Activated CD4-positive, alpha-beta T cell treated with anti-CD3 and anti-CD28 coated beads for 1 hour (primary cell): Measurements from ENCODE around the gene GSN.

Experiments used
- DNase-seq: peaks from one replicate; pipeline ENCODE4 v3.0.0-alpha.2; 2020

The GSN gene

DNA sequence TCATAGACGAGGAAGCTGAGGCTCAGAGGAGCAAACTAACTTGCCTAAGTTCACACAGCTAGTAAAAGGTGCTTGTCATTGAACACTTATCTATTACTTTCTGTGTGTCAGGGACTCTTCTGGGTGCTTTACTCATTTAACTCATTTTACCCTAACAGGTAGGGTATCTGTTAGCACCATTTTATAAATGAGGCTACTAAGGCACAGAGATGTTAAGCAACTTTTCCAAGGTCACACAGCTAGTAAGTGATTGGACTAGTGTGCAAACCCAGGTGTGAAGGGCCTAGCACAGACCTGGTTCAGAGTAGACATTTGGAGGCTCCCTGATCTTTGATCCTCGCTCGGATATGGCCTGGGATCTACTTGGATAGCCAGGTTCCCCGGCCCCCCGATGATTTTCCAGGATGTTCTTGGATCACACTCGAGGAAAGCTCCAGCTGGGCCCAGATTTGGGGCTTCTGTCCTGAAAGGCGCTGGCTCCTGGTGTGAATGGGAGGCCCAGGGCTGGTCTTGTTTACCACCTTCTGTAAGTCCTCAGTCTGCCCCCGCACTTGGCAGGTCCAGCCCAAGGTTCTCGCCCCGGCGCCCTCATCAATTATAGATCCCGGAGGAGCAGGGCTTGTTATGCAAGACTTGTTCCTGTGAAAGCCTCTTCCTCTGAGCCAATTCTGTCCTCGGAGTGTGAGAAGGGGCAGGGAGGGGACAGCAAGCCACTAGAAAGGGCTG is 37.5 kb downstream of the GSN start:
- DNase-seq: no peak

GRCh38 chr9:121307976-121308375 is 40.0 kb downstream of the GSN start:
- no peak for DNase-seq

DNA sequence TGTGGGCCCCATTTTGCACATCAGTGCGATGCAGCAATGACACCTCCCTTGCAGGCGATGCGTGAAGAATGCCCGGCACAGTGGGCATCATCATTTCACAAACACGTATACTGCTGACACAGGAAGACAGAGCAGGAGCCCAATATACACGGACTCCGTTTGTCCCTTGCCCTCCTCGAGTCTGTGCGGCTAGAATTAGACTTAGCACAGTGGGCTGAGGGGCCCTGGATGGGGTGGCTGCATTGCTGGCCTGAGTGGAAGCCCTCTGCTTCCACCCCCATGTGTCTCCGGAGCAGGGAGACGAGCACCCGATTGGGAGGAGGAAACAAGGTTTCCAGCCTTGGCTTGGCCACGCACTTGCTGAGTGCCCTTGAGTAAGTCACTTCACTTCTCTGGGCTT is 40.8 kb downstream of the GSN start:
- DNase-seq: no peak

GRCh38 chr9:121309171-121309570 is 41.2 kb downstream of the GSN start:
- no peak for DNase-seq

DNA sequence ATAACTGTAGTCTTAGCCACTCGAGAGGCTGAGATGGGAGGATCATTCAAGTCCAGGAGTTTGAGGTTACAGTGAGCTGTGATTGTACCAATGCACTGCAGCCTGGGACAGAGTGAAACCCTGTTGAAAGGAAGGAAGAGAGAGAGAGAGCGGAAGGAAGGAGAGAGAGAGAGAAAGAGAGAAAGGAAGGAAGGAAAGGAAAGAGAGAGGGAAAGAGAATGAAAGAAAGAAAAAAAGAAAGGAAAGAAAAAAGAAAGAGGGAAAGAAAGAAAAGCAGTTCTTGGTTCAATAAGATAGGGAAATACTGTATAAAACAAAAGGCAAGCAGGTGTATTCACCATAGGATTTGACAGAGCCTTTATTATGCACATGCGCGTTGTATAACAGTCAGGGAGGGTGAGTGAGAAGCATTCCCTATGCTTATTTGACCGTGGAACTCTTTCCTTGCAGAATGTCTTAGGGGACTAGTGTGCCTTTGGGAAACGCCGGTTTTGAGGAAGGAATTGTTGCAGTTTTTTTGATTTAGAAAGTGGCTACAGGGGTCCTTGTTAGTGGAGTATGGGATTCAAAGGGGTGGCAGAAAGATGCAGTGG is 42.0 kb downstream of the GSN start:
- DNase-seq: no peak

GRCh38 chr9:121310571-121310970 is 42.6 kb downstream of the GSN start:
- no peak for DNase-seq

DNA sequence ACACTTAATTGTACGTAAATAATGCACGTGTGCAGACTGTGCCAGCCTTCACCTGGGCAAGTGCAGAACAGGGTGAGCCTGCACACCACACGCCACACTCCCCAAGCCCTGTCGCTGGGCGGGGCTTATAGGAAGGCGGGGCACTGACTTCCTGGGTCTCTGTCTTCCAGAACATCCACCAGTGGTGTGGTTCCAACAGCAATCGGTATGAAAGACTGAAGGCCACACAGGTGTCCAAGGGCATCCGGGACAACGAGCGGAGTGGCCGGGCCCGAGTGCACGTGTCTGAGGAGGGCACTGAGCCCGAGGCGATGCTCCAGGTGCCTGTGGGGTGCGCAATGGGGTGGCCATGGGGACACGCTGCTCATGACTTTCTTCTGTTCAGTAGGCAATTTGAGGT is 44.2 kb downstream of the GSN start:
- no peak for DNase-seq

DNA sequence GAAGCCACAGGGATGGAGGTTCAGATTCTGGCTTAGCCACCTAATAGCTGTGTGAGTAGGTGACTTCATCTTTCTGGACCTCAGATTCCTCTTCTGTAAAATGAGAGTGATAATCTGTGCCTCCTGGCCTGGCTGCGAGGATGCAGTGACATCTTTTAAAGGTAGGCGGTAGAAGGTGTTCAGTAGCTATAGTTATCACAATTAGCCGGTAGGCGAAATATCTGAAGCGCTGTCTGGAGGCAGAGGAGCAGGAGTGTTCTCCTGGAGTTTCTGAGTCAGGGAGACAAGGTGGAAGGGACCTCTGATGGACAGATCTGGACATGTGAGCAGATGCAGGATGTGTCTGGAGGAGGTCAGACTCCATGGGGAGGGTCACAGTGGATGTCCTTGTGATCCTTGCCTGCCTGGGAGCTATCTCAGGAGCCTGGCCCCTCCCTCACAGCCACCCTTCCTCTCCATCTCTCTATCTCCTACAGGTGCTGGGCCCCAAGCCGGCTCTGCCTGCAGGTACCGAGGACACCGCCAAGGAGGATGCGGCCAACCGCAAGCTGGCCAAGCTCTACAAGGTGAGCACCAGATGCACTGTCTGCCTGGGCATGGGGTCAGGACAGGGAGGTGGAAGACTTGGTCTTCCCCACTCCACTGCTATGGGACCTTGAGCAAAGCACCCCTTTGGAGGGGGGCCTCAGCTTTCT is 45.6 kb downstream of the GSN start:
- DNase-seq: no peak

DNA sequence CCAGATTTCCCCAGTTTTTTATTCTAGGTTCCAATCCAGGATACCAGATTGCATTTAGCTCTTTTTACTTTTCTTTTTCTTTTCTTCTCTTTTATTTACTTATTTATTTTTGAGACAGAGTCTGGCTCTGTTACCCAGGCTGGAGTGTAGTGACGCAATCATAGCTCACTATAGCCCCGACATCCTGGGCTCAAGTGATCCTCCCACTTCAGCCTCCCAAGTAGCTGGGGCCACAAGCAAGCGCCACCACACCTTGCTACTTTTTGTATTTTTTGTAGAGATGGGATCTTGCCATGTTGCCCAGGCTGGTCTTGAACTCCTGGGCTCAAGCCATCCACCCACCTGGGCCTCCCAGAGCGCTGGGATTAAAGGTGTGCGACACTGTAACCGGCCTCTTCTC is 48.4 kb downstream of the GSN start:
- no peak for DNase-seq

- DNase-seq: no peak
These were observed 49.0 kb downstream of the GSN start for GRCh38 chr9:121316852-121317373.

DNA sequence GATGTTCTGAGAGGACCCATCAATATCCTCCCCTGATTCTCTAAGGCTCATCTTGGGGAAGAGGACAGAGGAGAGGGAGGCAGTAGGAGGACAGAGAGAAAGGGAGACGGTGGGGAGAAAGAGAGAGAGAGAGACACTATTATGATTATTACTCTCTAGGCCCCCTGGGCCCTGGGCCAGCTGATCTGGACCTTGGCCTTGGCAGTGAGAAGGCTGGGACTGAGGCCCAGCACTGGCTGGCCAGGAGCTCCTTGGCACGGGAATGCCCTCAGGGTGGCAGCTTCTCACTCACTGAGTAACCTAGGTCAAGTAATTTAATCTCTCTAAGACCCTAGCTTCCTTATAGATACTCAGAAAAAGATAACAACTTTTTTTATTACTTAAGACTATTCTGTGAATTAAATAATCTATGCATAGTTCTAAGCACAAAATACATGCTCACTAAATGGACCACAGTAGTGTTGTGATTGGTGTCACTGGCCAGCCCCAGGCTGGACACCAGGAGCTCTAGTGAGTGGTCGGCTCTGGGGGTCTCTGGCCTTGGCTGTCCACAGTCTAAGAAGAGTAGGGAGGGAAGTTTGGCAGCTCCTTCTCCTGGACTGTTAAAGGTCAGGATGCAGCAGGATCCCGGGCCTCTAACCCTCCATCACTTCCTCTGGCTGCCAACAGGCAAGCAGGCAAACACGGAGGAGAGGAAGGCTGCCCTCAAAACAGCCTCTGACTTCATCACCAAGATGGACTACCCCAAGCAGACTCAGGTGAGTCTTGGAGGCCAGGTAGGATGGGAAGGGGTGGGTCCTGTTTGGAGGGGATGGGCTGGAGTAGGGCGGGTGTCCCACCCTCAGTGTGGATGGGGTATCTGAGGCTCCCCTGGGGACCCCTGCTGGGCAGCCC is 50.0 kb downstream of the GSN start:
- DNase-seq: no peak

- DNase-seq: no peak
These were observed 50.8 kb downstream of the GSN start for GRCh38 chr9:121318631-121319382.

- no peak for DNase-seq
These were observed 51.4 kb downstream of the GSN start for GRCh38 chr9:121319383-121319780.

- DNase-seq: no peak
These were observed 53.1 kb downstream of the GSN start for GRCh38 chr9:121321016-121321503.

DNA sequence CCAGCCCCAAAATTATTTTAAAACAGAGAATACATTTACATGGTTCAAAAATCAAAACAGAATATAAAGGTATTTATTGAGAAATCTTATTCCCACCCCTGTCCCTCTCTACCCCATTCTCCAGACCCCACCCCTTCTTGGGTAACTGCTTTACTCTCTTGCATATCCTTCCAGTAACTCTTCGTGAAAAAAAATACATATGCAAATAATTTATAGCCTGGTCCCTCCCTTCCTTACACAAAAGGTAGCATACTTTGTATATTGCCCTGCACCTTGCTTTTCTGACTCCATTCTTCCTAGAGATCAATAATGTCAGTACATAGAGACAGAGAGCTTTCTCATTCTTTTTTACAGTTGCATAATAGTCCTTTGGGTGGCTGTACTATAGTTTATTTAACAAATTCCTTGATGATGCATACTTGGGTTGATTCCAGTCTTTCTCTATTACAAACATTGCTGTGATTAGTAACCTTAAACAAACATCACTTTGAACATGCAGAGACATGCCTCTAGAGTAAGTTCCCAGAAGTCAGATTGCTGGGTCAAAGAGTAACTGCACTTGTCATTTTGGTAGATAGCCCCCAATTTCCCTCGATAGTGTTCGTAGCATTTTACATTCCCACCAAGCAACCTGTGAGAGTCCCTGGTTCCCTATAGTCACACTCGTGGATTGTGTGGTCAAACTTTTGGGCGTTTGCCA is 54.2 kb downstream of the GSN start:
- DNase-seq: no peak

DNA sequence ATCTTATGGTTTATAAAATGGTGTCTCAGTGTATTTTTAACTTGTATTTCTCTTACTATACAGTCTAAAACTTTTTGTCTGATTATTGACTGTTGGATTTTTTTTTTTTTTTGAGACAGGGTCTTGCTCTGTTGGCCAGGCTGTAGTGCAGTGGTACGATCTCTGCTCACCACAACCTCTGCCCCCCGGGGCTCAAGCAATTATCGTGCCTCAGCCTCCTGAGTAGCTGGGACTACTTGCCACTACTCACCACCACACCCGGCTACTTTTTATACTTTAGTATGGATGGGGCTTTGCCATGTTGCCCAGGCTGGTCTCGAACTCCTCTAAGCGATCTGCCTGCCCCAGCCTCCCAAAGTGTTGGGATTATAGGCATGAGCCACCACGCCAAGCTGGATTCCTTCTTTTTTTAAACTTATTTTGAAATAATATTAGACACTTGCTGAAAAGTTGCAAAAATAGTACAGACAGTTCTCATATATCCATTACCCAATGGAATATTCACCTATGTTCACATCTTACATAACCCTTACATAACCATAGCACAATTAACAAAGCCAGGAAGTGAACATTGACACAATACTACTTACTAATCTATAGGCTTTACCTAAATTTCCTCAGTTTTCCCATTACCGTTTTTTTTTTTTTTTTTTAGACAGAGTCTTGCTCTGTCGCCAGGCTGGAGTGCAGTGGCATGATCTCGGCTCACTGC is 54.9 kb downstream of the GSN start:
- no peak for DNase-seq

- no peak for DNase-seq
These were observed 55.6 kb downstream of the GSN start for GRCh38 chr9:121323449-121324151.

- DNase-seq: no peak
These were observed 56.4 kb downstream of the GSN start for GRCh38 chr9:121324316-121324715.

- DNase-seq: no peak
These were observed 56.8 kb downstream of the GSN start for GRCh38 chr9:121324755-121325154.

DNA sequence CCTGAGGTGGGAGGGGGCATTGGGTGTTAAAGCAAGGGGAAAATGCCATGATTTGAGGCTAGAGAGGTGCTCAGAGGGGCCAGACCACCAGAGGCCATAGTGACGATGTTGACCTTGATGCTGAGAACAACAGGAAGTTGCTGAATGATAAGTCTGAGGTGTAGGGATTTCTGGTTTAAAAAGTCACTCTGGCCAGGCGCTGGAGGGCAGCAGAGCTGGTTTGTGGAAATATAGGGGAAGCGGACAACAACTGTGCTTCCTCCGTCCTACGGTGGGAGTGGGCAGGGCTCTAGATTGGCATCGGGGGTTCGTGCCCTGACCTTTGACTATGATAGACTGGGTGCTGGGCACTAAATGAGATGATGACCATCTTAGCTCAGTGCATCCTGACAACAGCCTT is 57.4 kb downstream of the GSN start:
- DNase-seq: no peak
